GM10847 (cell line): ENCODE measurements around the gene APOA4.

ENCODE experiments used
- POLR2A ChIP-seq: IDR thresholded peaks from 2 replicates; pipeline ENCODE4 v1.6.1; 2011; ENCODE audit not compliant: insufficient read length; ENCODE audit errors: extremely low read depth

The APOA4 gene

GRCh38 chr11:116855413-116855812 is 32.3 kb upstream of the APOA4 start:
- TF ChIP-seq POLR2A: no peak

- TF ChIP-seq POLR2A: no peak
Observed at GRCh38 chr11:116853461-116854073, 30.5 kb upstream of the APOA4 start.

GRCh38 chr11:116852261-116853031 is 29.3 kb upstream of the APOA4 start:
- no peak for TF ChIP-seq POLR2A

GRCh38 chr11:116851626-116852025 is 28.5 kb upstream of the APOA4 start:
- no peak for TF ChIP-seq POLR2A

- TF ChIP-seq POLR2A: no peak
Observed at GRCh38 chr11:116849486-116849885, 26.4 kb upstream of the APOA4 start.

GRCh38 chr11:116849060-116849459 is 26.0 kb upstream of the APOA4 start:
- no peak for TF ChIP-seq POLR2A

- TF ChIP-seq POLR2A: no peak
Observed at GRCh38 chr11:116847612-116848011, 24.5 kb upstream of the APOA4 start.

GRCh38 chr11:116844722-116845121 is 21.6 kb upstream of the APOA4 start:
- TF ChIP-seq POLR2A: no peak

GRCh38 chr11:116843661-116844060 is 20.6 kb upstream of the APOA4 start:
- no peak for TF ChIP-seq POLR2A

GRCh38 chr11:116842909-116843308 is 19.8 kb upstream of the APOA4 start:
- TF ChIP-seq POLR2A: no peak

GRCh38 chr11:116842117-116842516 is 19.0 kb upstream of the APOA4 start:
- TF ChIP-seq POLR2A: no peak

GRCh38 chr11:116840746-116841296 is 17.7 kb upstream of the APOA4 start:
- no peak for TF ChIP-seq POLR2A

GRCh38 chr11:116840224-116840745 is 17.2 kb upstream of the APOA4 start:
- TF ChIP-seq POLR2A: no peak

GRCh38 chr11:116838321-116839084 is 15.4 kb upstream of the APOA4 start:
- TF ChIP-seq POLR2A: no peak

- no peak for TF ChIP-seq POLR2A
Observed at GRCh38 chr11:116837231-116838091, 14.4 kb upstream of the APOA4 start, which contains the start of gene APOA1. TSS of gene APOA1 (minus strand) at chr11:116837622. CDS start at chr11:116837387, 235 bp downstream.

- no peak for TF ChIP-seq POLR2A
Observed at GRCh38 chr11:116836632-116836991, 13.5 kb upstream of the APOA4 start.
